NCI-H2081 (cell line): ENCODE data around the gene PLAAT4.

Experiments used
- DNase-seq, 2 experiments: peaks; one replicate each; lab custom pipeline; 2025; lab: John Stamatoyannopoulos, UW

The PLAAT4 gene, protein sequence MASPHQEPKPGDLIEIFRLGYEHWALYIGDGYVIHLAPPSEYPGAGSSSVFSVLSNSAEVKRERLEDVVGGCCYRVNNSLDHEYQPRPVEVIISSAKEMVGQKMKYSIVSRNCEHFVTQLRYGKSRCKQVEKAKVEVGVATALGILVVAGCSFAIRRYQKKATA

DNA sequence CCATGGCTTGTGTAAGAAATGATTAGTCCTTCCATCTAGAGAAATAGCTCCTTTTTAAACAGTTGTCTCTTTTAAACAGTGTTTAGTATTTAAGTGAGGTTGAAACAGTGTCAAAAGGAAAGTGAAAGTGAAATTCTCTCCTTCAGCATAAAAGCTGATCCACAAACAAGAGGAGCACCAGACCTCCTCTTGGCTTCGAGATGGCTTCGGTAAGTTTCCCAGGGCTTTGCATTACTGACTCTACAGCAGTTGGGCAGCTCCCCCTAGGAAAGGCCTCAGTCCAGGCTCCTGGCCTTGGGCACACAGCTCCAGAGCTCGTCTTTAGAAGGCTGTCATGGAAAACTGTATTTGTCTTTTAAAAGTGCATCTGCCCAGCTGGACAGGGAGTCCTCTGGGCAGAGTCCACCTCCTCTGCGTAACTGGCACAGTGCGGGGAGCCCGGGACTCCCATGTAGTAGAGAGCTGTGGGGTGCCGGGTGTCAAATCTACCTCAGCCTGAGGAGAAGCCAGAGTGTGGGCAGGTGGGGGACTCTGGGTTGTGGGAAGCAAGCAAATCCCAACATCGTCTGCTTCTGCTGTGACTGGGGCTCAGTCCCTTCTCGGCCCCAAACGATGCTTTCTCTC, at the start of gene PLAAT4:
Gene PLAAT4, plus strand, starts transcription at position 140 of the 624 bp plus-strand sequence. Its CDS starts 61 bp downstream, at position 201.
- no peak for DNase-seq

DNA sequence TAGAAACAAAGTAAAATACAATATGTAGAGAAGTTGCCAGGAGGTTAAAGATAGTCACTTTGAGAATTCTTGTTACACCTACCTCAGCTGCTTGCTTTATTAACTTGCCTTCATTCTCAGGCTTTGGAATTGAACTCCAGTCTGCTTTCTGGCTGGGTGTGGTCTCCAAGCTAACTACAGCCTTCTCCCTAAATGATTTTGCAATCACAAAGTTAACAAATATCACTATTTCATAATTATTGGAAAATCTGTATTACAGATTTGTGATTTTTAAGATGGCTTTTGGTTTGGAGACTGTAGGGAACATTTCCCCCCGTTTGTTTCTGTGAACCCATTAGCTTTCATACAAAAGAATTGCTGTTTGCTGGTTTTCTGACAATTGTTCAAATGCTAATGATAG, 47.8 kb upstream of the PLAAT4 start:
- no peak for DNase-seq

DNA sequence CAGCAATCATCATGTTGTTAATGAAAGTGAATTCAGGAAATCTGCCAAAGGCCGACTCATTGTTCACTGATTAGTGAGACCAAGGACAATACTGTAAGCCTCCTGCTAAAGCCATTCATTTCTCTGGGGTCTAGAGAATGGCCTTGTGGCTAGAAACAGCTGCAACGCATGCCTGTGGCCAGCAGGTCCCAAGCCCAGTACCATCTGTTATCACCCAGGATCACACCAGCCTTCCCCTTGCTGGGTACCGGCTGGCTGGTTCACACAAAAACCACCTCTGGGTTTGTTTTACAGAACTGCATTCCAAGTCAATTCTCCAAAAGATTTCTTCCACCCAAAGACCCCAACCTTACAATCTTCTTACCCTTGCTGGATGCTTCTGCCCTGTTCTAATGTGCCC, 46.7 kb upstream of the PLAAT4 start:
- no peak for DNase-seq

GRCh38 chr11:63490551-63491239, 45.9 kb upstream of the PLAAT4 start, which contains the start of gene PLAAT5:
Gene PLAAT5, minus strand, starts transcription at chr11:63491167. Its CDS starts 133 bp downstream, at chr11:63491034.
- DNase-seq, result no peak

DNA sequence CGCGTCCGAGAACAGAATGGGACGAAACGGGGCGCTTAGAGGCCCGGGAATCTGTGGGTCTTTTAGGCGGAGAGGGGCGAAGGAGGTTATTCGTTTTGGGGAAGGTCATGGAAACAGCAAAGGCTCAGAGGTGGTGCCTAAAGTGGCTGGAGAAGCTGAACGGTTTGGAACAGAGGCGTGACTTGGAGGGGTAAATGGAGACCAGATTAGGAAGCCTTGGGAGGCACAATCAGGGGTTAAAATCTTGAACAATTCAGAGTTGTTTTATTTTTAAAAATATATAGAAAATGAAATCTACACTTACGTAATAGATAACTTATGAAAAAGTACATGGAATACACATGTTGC, 45.4 kb upstream of the PLAAT4 start:
- DNase-seq, result no peak

DNA sequence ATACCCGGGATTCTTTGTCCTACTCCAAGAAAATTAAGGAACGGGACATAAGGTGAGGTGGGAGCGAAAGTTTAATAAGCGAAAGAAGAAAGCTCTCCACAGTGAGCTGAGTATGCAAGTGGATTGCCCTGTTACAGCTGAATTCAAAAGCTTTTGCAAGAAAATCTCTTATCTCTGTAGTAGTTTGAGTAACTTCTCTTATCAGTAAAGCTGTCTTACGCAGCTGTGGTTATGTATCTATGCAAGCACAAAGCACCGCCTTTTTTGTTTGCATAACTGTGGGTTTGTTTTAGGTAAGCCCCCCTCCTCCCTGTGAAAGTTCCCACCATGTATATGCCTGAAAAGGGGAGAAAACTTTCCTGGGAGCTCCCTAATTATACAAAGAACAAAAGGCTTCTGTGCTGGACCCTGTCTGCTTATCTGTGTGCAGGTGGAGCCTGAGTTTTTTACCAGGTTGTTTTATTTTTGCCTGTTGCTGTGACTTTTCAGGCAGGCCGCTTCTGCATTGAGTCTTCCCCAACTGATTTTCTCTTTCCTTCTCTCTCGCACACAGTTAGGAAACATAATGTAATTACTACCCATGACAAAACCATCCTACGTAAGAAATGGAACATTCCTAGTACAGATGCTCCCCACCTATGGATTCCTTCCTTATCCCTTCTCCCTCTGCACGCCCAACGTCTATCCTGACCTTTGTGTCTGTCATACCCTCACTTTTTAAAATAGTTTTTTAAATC, 44.8 kb upstream of the PLAAT4 start:
- DNase-seq, result no peak

GRCh38 chr11:63492441-63492840, 44.2 kb upstream of the PLAAT4 start:
- DNase-seq, result no peak

DNA sequence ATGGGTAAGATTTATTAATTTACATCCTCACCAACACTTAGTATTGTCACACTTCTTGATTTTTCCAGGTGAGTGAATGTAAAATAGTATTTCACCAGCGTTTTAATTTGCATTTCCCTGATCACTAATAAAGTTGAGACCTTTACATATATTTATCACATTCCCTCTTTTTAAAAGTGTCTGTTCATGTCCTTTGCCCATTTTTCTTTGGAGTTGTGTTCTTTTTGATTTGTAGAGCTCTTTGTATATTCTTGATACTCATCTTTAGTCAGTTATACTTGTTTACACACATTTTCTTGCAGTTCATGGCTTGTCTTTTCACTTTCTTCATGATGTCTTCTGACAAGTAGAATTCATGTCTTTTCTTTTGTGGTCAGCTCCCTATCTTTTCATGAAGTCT, 43.5 kb upstream of the PLAAT4 start:
- DNase-seq, result no peak

- no peak for DNase-seq
Measured at GRCh38 chr11:63494975-63495374, 41.6 kb upstream of the PLAAT4 start.

DNA sequence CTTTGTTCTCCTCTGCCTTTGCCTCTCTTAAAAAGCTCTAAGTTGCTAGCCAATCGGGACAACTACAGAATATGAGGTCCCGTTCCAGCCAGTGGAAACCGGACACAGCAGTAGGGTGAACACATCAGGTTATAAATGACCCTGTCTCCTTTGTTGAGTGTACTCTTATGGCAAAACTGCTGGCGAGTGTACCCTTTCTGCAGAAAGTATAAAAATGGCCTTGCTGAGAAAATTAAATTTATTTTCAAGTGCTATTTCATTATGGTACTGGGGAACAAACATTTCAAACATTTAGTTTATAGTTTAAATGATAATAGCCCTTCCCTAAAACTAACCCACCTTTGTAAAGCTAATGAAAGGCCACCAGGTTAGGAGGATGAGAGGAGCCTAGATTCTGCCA, 36.7 kb upstream of the PLAAT4 start:
- no peak for DNase-seq

DNA sequence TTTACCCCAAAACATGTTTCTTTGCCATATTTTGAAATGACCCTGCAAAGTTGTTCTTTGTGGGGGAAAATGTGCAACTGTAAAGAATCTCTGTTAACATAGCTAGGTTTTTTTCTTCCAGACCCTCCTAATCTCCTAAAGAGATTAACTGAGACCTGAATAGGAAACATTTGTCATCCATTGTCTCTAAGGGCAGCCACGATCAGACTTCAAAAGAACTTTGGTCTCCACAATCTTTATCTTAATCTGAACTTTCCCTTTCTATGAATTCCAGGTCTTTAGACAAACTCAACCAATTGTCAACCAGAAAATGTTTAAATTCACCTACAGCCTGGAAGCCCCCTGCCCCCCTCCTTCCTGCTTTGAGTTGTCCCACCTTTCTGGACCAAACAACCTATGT, 35.4 kb upstream of the PLAAT4 start:
- DNase-seq, result no peak

GRCh38 chr11:63502252-63502820, 34.3 kb upstream of the PLAAT4 start:
- DNase-seq, result no peak

GRCh38 chr11:63503492-63503891, 33.1 kb upstream of the PLAAT4 start:
- DNase-seq, result no peak

- no peak for DNase-seq
Measured at GRCh38 chr11:63504054-63504453, 32.6 kb upstream of the PLAAT4 start.

DNA sequence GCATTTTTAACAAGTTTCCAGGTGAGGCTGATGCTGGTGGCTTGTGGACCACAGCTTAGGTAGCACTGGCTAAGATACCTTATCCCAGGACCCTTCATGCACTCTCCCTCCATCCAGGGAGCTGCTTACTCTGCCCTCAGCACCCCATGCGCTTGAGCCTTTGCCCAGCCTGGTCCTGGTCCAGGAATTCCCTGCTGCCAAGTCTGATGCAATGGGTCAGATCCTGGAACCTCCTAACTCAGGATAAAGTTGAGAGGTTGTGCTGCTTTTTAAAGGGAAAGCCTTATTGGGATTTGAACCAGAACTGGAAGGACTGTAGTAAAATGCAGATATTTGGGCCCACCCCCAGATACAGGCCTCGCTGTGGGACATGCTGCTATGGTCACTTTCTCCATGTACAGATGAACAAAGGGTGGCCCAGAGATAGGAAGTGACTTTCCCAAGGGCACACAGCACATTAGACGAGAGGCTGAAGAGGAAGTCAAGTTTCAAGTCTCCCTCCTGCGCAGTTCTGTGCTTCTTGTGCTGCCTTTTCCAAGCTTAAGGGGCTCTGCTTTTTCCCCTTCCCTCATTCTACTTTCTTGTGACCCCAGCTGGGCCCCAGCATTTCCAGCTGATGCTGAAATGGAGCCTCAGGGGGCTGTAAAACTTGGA, 31.5 kb upstream of the PLAAT4 start:
- no peak for DNase-seq

DNA sequence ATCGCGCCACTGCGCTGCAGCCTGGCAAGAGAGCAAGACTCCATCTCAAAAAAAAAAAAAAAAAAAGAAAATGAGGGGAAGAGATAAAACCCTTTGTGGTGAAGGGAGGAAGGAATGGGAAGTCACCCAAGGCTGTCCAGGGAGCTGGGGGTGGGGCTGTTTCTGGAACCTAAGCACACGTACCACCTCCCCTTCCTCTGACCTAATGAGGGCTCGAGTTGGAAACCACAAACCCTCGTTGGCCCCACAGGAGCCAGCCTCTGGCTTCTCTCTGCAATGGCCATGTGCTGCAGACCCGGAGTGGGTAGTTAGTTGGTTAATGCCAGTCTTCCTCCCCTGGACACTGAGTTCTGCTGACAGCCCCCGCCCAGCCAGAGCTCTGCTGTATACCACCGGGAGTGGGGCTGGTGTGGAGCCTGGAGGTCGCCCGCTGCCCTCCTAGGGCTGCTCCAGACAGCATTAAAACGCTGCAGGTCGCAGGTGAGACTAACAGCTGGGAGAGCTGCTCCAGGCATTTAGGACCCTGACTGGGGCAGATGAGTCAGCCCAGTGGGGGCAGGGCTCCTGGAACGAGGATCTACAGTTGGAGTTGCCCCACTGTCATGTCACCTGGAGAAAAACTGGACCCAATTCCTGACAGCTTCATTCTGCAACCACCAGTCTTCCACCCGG, 30.6 kb upstream of the PLAAT4 start, which contains the start of gene LGALS12:
Gene LGALS12, plus strand, starts transcription at position 228 of the 672 bp plus-strand sequence. Its CDS starts 375 bp downstream, at position 603.
- DNase-seq, result no peak

DNA sequence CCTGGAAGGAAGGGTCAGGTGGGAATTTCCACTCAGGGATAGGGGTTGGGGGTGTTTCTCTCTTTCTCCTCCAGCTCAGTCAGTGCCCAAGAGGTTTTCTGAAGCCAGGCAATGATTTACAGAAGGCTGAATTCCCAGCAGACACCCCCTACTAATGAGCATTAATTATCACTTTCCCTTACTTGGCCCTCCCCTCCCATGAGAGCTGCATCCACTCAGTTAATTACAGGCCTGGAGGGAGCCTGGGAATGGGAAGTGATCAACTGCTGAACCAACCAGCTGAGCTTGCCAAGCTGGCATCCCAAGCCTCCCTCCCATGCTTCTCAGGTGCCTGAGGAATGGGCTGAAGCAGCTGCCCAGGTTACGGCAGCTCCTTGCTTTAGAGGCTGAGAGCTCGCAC, 29.7 kb upstream of the PLAAT4 start:
- peak in 1 of 2 experiments; percentile 12 for DNase-seq

- no peak for DNase-seq
Measured at GRCh38 chr11:63507511-63507910, 29.1 kb upstream of the PLAAT4 start.

GRCh38 chr11:63508009-63508408, 28.6 kb upstream of the PLAAT4 start:
- no peak for DNase-seq

- no peak for DNase-seq
Measured at GRCh38 chr11:63508745-63509144, 27.9 kb upstream of the PLAAT4 start.

- DNase-seq, result no peak
Measured at GRCh38 chr11:63510360-63511047, 26.1 kb upstream of the PLAAT4 start.
